DOHH2 (cell line): ENCODE results near the gene PTPRK.

Experiments
- H3F3A ChIP-seq: fragments of 200-600 bp; sonication (generic), shearing (Covaris generic); 2 replicates; pipeline ENCODE4 v1.6.0; 2016; ENCODE audit warnings: antibody characterized with exemption, mild to moderate bottlenecking; ENCODE audit not compliant: control insufficient read depth, insufficient read depth
- H3K27ac ChIP-seq: fragments of 200-600 bp; sonication (generic); 2 replicates; pipeline ENCODE4 v1.5.1; 2014; ENCODE audit warnings: low read depth, mild to moderate bottlenecking, low read length, moderate library complexity
- H3K27me3 ChIP-seq: fragments of 200-600 bp; sonication (generic); 2 replicates; pipeline ENCODE4 v1.6.1; 2014; ENCODE audit warnings: mild to moderate bottlenecking, low read length, mixed read lengths; ENCODE audit not compliant: control insufficient read depth
- H3K36me3 ChIP-seq: fragments of 200-600 bp; sonication (generic); 2 replicates; pipeline ENCODE4 v1.6.1; 2014; ENCODE audit warnings: mild to moderate bottlenecking, low read length, moderate library complexity, mixed read lengths; ENCODE audit not compliant: control insufficient read depth
- H3K4me1 ChIP-seq: fragments of 200-600 bp; sonication (generic); 2 replicates; pipeline ENCODE4 v1.6.1; 2014; ENCODE audit warnings: mild to moderate bottlenecking, low read length, mixed read lengths; ENCODE audit not compliant: control insufficient read depth
- H3K4me2 ChIP-seq: fragments of 200-600 bp; sonication (generic); 2 replicates; pipeline ENCODE4 v1.6.0; 2014; ENCODE audit warnings: mild to moderate bottlenecking, low read length, moderate library complexity
- H3K4me3 ChIP-seq: fragments of 200-600 bp; sonication (generic); 2 replicates; pipeline ENCODE4 v1.5.1; 2014; ENCODE audit warnings: mild to moderate bottlenecking, low read length, mixed read lengths
- H3K79me2 ChIP-seq: fragments of 200-600 bp; sonication (generic); 2 replicates; pipeline ENCODE4 v1.6.1; 2014; ENCODE audit warnings: mild to moderate bottlenecking, low read length, mixed read lengths; ENCODE audit not compliant: control insufficient read depth
- H3K9me2 ChIP-seq: fragments of 200-600 bp; sonication (generic); replicated peaks from 2 replicates; pipeline ENCODE4 v1.6.1; 2014; ENCODE audit warnings: mild to moderate bottlenecking, low read length, mixed read lengths; ENCODE audit not compliant: control insufficient read depth
- H3K9me3 ChIP-seq: fragments of 200-600 bp; sonication (generic); 2 replicates; pipeline ENCODE4 v1.6.1; 2014; ENCODE audit warnings: antibody characterized with exemption, low read length, mixed read lengths; ENCODE audit not compliant: control insufficient read depth, insufficient read depth
- H4K20me1 ChIP-seq: fragments of 200-600 bp; sonication (generic); 2 replicates; pipeline ENCODE4 v1.6.0; 2014; ENCODE audit warnings: low read depth, mild to moderate bottlenecking, antibody characterized with exemption, low read length, moderate library complexity; ENCODE audit not compliant: control insufficient read depth, insufficient read depth
- CTCF ChIP-seq: fragments of 200-600 bp; sonication (generic); IDR thresholded peaks from one replicate; pipeline ENCODE4 v1.5.1; 2014; ENCODE audit warnings: antibody characterized with exemption, mild to moderate bottlenecking, low read depth, low read length; ENCODE audit not compliant: poor library complexity, severe bottlenecking
- EZH2phosphoT487 ChIP-seq: fragments of 200-600 bp; sonication (generic); IDR thresholded peaks from 2 replicates; pipeline ENCODE4 v1.6.1; 2017; ENCODE audit warnings: borderline replicate concordance, mild to moderate bottlenecking, antibody characterized with exemption, low read length, moderate library complexity, mixed read lengths

The PTPRK gene

GRCh38 chr6:128302942-128303341 lies 217.5 kb downstream of the PTPRK start:
- no peaks in the 10 kb centered on the region for H4K20me1 ChIP-seq
- H3K27ac ChIP-seq = no peak overlapping the region
- H3K4me2 ChIP-seq = no peak overlapping the region
- no peaks in the 10 kb centered on the region for H3K9me2 ChIP-seq
- H3F3A ChIP-seq = no peaks in the 10 kb centered on the region
- no peak overlapping the region for H3K4me3 ChIP-seq
- no peaks in the 10 kb centered on the region for H3K9me3 ChIP-seq
- H3K27me3 ChIP-seq = no peaks in the 10 kb centered on the region
- H3K79me2 ChIP-seq = no peaks in the 10 kb centered on the region
- H3K36me3 ChIP-seq = no peaks in the 10 kb centered on the region
- H3K4me1 ChIP-seq = no peaks in the 10 kb centered on the region
- TF ChIP-seq EZH2phosphoT487 (no peak), CTCF (no peak)

- no peak overlapping the region for H3K4me3 ChIP-seq
- no peaks in the 10 kb centered on the region for H3K36me3 ChIP-seq
- no peaks in the 10 kb centered on the region for H3F3A ChIP-seq
- H3K9me2 ChIP-seq = no peaks in the 10 kb centered on the region
- H3K4me2 ChIP-seq = no peak overlapping the region
- no peak overlapping the region for H3K27ac ChIP-seq
- no peaks in the 10 kb centered on the region for H4K20me1 ChIP-seq
- H3K27me3 ChIP-seq = no peaks in the 10 kb centered on the region
- no peaks in the 10 kb centered on the region for H3K4me1 ChIP-seq
- H3K9me3 ChIP-seq = no peaks in the 10 kb centered on the region
- H3K79me2 ChIP-seq = no peaks in the 10 kb centered on the region
- TF ChIP-seq EZH2phosphoT487 (no peak), CTCF (no peak)
These were observed 224.7 kb downstream of the PTPRK start for GRCh38 chr6:128295670-128296069.

GRCh38 chr6:128290221-128290620 lies 230.2 kb downstream of the PTPRK start:
- Histone ChIP-seq H3F3A (no peaks in the 10 kb centered on the region), H3K36me3 (no peaks in the 10 kb centered on the region), H3K9me3 (no peaks in the 10 kb centered on the region), H3K9me2 (no peaks in the 10 kb centered on the region), H3K4me1 (no peaks in the 10 kb centered on the region), H3K4me3 (no peak overlapping the region), H3K79me2 (no peaks in the 10 kb centered on the region), H3K27me3 (no peaks in the 10 kb centered on the region), H3K27ac (no peak overlapping the region), H3K4me2 (no peak overlapping the region), H4K20me1 (no peaks in the 10 kb centered on the region)
- TF ChIP-seq CTCF = no peak
- no peak for TF ChIP-seq EZH2phosphoT487

GRCh38 chr6:128284128-128284527 lies 236.3 kb downstream of the PTPRK start:
- Histone ChIP-seq H3K4me3 (no peak overlapping the region), H4K20me1 (no peaks in the 10 kb centered on the region), H3F3A (no peaks in the 10 kb centered on the region), H3K9me3 (no peaks in the 10 kb centered on the region), H3K27me3 (no peaks in the 10 kb centered on the region), H3K4me2 (no peak overlapping the region), H3K27ac (no peak overlapping the region), H3K9me2 (no peaks in the 10 kb centered on the region), H3K36me3 (no peaks in the 10 kb centered on the region), H3K79me2 (no peaks in the 10 kb centered on the region), H3K4me1 (no peaks in the 10 kb centered on the region)
- no peak for TF ChIP-seq EZH2phosphoT487
- TF ChIP-seq CTCF = no peak
